AG08396 (cell line): Measurements from ENCODE around the gene AK5.
"Not testable (repeated sequence)": the region's sequence is repeated elsewhere in the genome, so short reads cannot be mapped to it uniquely, and the experiment has no call there.

ENCODE experiments used
- DNase-seq: peaks from one replicate; pipeline ENCODE4 v3.0.0; 2012; ENCODE audit warnings: low spot score, mixed read lengths

AK5 gene

GRCh38 chr1:77399250-77400086 is 117.6 kb downstream of the AK5 start:
- DNase-seq, result no peak

- no peak for DNase-seq
These were observed 119.0 kb downstream of the AK5 start for GRCh38 chr1:77400781-77401180.

- DNase-seq, result no peak
These were observed 119.6 kb downstream of the AK5 start for GRCh38 chr1:77401384-77401783.

GRCh38 chr1:77405186-77405585 is 123.4 kb downstream of the AK5 start:
- DNase-seq, result no peak

- DNase-seq, result no peak
These were observed 124.8 kb downstream of the AK5 start for GRCh38 chr1:77406661-77407060.

- no peak for DNase-seq
These were observed 126.0 kb downstream of the AK5 start for GRCh38 chr1:77407738-77408375.

- DNase-seq, result not testable (repeated sequence)
These were observed 127.1 kb downstream of the AK5 start for GRCh38 chr1:77408933-77409332.

- DNase-seq, result no peak
These were observed 130.4 kb downstream of the AK5 start for GRCh38 chr1:77412069-77412819.

- DNase-seq, result no peak
These were observed 131.2 kb downstream of the AK5 start for GRCh38 chr1:77412820-77413530.

- DNase-seq, result no peak
These were observed 131.9 kb downstream of the AK5 start for GRCh38 chr1:77413541-77414335.

GRCh38 chr1:77415579-77415978 is 133.8 kb downstream of the AK5 start:
- DNase-seq, result no peak

GRCh38 chr1:77416692-77417450 is 135.1 kb downstream of the AK5 start:
- DNase-seq, result no peak

GRCh38 chr1:77418055-77418454 is 136.2 kb downstream of the AK5 start:
- DNase-seq, result not testable (repeated sequence)

GRCh38 chr1:77421504-77422233 is 139.8 kb downstream of the AK5 start:
- DNase-seq, result no peak

- no peak for DNase-seq
These were observed 142.4 kb downstream of the AK5 start for GRCh38 chr1:77424236-77424635.

- no peak for DNase-seq
These were observed 146.2 kb downstream of the AK5 start for GRCh38 chr1:77428068-77428467.

GRCh38 chr1:77430966-77431690 is 149.3 kb downstream of the AK5 start:
- DNase-seq, result no peak

GRCh38 chr1:77433934-77434333 is 152.1 kb downstream of the AK5 start:
- DNase-seq, result no peak

- DNase-seq, result no peak
These were observed 153.1 kb downstream of the AK5 start for GRCh38 chr1:77434967-77435366.
